Ovary (tissue), 9 donors: ENCODE data around the gene PCNX1. TPM values are rescaled to one million over a fixed set of nuclear protein-coding genes. Genes with fewer than 3 reads are reported as not detected.

Experiments
- DNase-seq, 5 donors: peaks; one replicate each; pipeline ENCODE4 v3.0.0-alpha.2; 2019 to 2020
- H3K27ac ChIP-seq, 2 donors: fragments of 200-600 bp; one replicate each; pipeline versions ENCODE4 v1.5.1 to v1.8.0; 2019 to 2022
- H3K27me3 ChIP-seq: fragments of 200-600 bp; one replicate; pipeline ENCODE4 v1.8.0; 2022
- H3K36me3 ChIP-seq: fragments of 200-600 bp; sonication (generic); one replicate; pipeline ENCODE4 v1.5.1; 2019
- H3K4me1 ChIP-seq: one replicate; pipeline ENCODE4 v1.8.1; 2013; ENCODE audit warnings: mild to moderate bottlenecking, moderate library complexity; ENCODE audit not compliant: insufficient read depth
- H3K4me3 ChIP-seq: fragments of 200-600 bp; sonication (generic); one replicate; pipeline ENCODE4 v1.5.1; 2017
- H3K9me3 ChIP-seq, 2 donors: fragments of 200-600 bp in 1 of 2; sonication (generic) in 1 of 2; one replicate each; pipeline versions ENCODE4 v1.5.1 to v1.8.1; 2013 to 2019; ENCODE audit warnings: mild to moderate bottlenecking in 1 of 2, moderate library complexity in 1 of 2
- CTCF ChIP-seq, 3 donors: fragments of 450-650 bp in 2 of 3; fragments of 200-600 bp in 1 of 3; IDR thresholded peaks; one replicate each; pipeline versions ENCODE4 v1.5.1 to v1.8.0; 2016 to 2022; ENCODE audit warnings: antibody characterized with exemption in 3 of 3, mild to moderate bottlenecking in 1 of 3
- EP300 ChIP-seq: sonication (generic); formaldehyde crosslinking; IDR thresholded peaks from one replicate; pipeline ENCODE4 v1.6.1; 2017; ENCODE audit warnings: antibody characterized with exemption
- POLR2A ChIP-seq: fragments of 450-650 bp; IDR thresholded peaks from one replicate; pipeline ENCODE4 v1.6.1; 2017; ENCODE audit warnings: antibody characterized with exemption, mild to moderate bottlenecking, moderate library complexity
- WGBS, 3 donors: extraction: QIAGEN DNeasy Blood & Tissue Kit in 1 of 3; methylation state at CpG; one replicate each; pipeline versions ENCODE4 v1.1.5 to v1.1.7; 2013 to 2017; 5-methylcytosine and 5-hydroxymethylcytosine counted together
- intact Hi-C, 4 donors: fragments of 100-400 bp; cut with DNase I; formaldehyde crosslinking; loops; one replicate each; pipeline versions ENCODE4 v1.11.0 to v1.15.1; 2022 to 2023
- polyA plus RNA-seq, 2 donors: library from polyadenylated mRNA; stranded (reverse); fragments of 200-250 nt in 1 of 2; fragments of 350-450 nt in 1 of 2; fragmentation: Illumina TruSeq in 1 of 2; extraction: RNeasy Lipid Tissue Mini Kit (QIAGEN cat#74804) in 1 of 2; gene quantifications; one replicate each; pipeline ENCODE4 v1.2.3, GENCODE V29; 2013 to 2014
- total RNA-seq, 7 donors: library from RNA; depleted of rRNA in 2 of 7; stranded (reverse); fragments of >200 nt in 2 of 7; fragmentation: NEBNext Ultra II Directional in 3 of 7; extraction: Animal tissue kit (Norgen Biotek cat#: 25700) in 3 of 7; gene quantifications; one replicate each; pipeline versions ENCODE4 v1.1.0 to v1.2.4, GENCODE V29; 2016 to 2023
- donor health status: DM: no; HTN: no; CAD: no; lungs with moderate emphysema.
- donor health status: DM: no; HTN: no; CAD: no.
- donor health status: Bipolar disorder and iron deficiency.
- donor health status: DM: yes; HTN: yes; CAD: no.
- donor health status: DM: no; HTN: no; CAD: no.
- donor health status: DM: yes; HTN: yes; CAD: no.

The PCNX1 gene
- total and polyA plus RNA-seq, 9 donors: 13.3 to 101 (median 69.5) TPM

GRCh38 chr14:70890826-70891659 is 16.2 kb upstream of the PCNX1 start:
- 85 to 90% (median 89%) methylated on average over 5 of the region's 5 CpGs for WGBS, 3 donors
- no peaks in the 10 kb centered on the region for H3K36me3 ChIP-seq
- H3K9me3 ChIP-seq: no peaks in the 10 kb centered on the region
- intact Hi-C loops: no loop called here
- no peak for TF ChIP-seq POLR2A
- no peak for TF ChIP-seq CTCF (IDR thresholded peaks at IDR 0.05)
- no peak for TF ChIP-seq EP300
- H3K27me3 ChIP-seq: no peaks in the 10 kb centered on the region
- H3K4me3 ChIP-seq: no peak overlapping the region
- H3K4me1 ChIP-seq: no peaks in the 10 kb centered on the region
- DNase-seq: no peak
- no peak overlapping the region for H3K27ac ChIP-seq

GRCh38 chr14:70891737-70892136 is 15.5 kb upstream of the PCNX1 start:
- Histone ChIP-seq H3K4me1 (no peaks in the 10 kb centered on the region), H3K36me3 (no peaks in the 10 kb centered on the region), H3K9me3 (no peaks in the 10 kb centered on the region), H3K27me3 (no peaks in the 10 kb centered on the region), H3K27ac (no peak overlapping the region), H3K4me3 (no peak overlapping the region)
- intact Hi-C loops: no loop called here
- TF ChIP-seq EP300 (no peak), CTCF (IDR thresholded peaks at IDR 0.05) (no peak), POLR2A (no peak)
- no peak for DNase-seq
- WGBS, 3 donors: 87 to 92% (median 92%) methylated on average over 2 of the region's 2 CpGs

- Histone ChIP-seq H3K36me3 (no peaks in the 10 kb centered on the region), H3K9me3 (no peaks in the 10 kb centered on the region), H3K27me3 (no peaks in the 10 kb centered on the region), H3K27ac (no peak overlapping the region), H3K4me3 (no peak overlapping the region), H3K4me1 (peaks cover 2% of the 10 kb centered on the region)
- DNase-seq: no peak
- 88 to 89% (median 88%) methylated on average over 13 of the region's 13 CpGs for WGBS, 3 donors
- intact Hi-C loops: no loop called here
- TF ChIP-seq POLR2A: no peak
- no peak for TF ChIP-seq EP300
- no peak for TF ChIP-seq CTCF (IDR thresholded peaks at IDR 0.05)
Measured at GRCh38 chr14:70893062-70893845, 14.0 kb upstream of the PCNX1 start.

- Histone ChIP-seq H3K27ac (no peak overlapping the region), H3K4me3 (no peak overlapping the region), H3K9me3 (no peaks in the 10 kb centered on the region), H3K27me3 (no peaks in the 10 kb centered on the region), H3K4me1 (peaks cover 5% of the 10 kb centered on the region), H3K36me3 (no peaks in the 10 kb centered on the region)
- intact Hi-C loops: no loop called here
- no peak for DNase-seq
- 62 to 66% (median 64%) methylated on average over 5 of the region's 5 CpGs for WGBS, 3 donors
- TF ChIP-seq CTCF (IDR thresholded peaks at IDR 0.05): no peak
- no peak for TF ChIP-seq POLR2A
- TF ChIP-seq EP300: no peak
Measured at GRCh38 chr14:70893858-70894291, 13.4 kb upstream of the PCNX1 start.
